HL-60 (cell line): Measurements from ENCODE around the gene ZNF618.

Experiments
- DNase-seq, 2 experiments: peaks; one replicate each; pipeline ENCODE4 v3.0.0-alpha.2; 2010 to 2020; ENCODE audit warnings: low read depth in 1 of 2, low spot score in 1 of 2
- H3K27ac ChIP-seq: fragments of 250-450 bp; sonication (Bioruptor Pico); replicated peaks from 2 replicates; pipeline ENCODE4 v1.5.1; 2020; ENCODE audit warnings: mild to moderate bottlenecking, moderate library complexity
- H3K27me3 ChIP-seq: fragments of 250-450 bp; sonication (Bioruptor Pico); 2 replicates; pipeline ENCODE4 v1.5.1; 2021; ENCODE audit warnings: mild to moderate bottlenecking, moderate library complexity; ENCODE audit not compliant: insufficient read depth, poor library complexity, severe bottlenecking
- H3K4me3 ChIP-seq: replicated peaks from 2 replicates; pipeline ENCODE4 v1.5.1; 2011; ENCODE audit warnings: mild to moderate bottlenecking, control low read depth, low read length; ENCODE audit not compliant: insufficient read depth
- CTCF ChIP-seq: IDR thresholded peaks from one replicate; pipeline ENCODE4 v1.5.1; 2011; ENCODE audit warnings: low read length, control low read depth, inconsistent platforms; ENCODE audit not compliant: insufficient read depth
- GABPA ChIP-seq: IDR thresholded peaks from 2 replicates; pipeline ENCODE4 v1.6.1; 2012; ENCODE audit warnings: low read depth
- POLR2AphosphoS5 ChIP-seq: IDR thresholded peaks from 2 replicates; pipeline ENCODE4 v1.6.1; 2012; ENCODE audit warnings: low read depth
- REST ChIP-seq: IDR thresholded peaks from 2 replicates; pipeline ENCODE4 v1.6.1; 2012; ENCODE audit warnings: low read depth; ENCODE audit not compliant: insufficient replicate concordance
- SPI1 ChIP-seq: IDR thresholded peaks from 2 replicates; pipeline ENCODE4 v1.6.1; 2012; ENCODE audit warnings: low read depth, mild to moderate bottlenecking, borderline replicate concordance

Gene ZNF618

GRCh38 chr9:114047717-114048116, 171.6 kb downstream of the ZNF618 start:
- H3K27me3 ChIP-seq = no peaks in the 10 kb centered on the region
- no peak for TF ChIP-seq CTCF
- TF ChIP-seq GABPA = no peak
- no peak for TF ChIP-seq SPI1
- TF ChIP-seq REST = no peak
- H3K27ac ChIP-seq = no peak overlapping the region
- no peak for DNase-seq
- no peak overlapping the region for H3K4me3 ChIP-seq

GRCh38 chr9:114048533-114049415, 172.7 kb downstream of the ZNF618 start:
- Histone ChIP-seq H3K27ac (no peak overlapping the region), H3K27me3 (no peaks in the 10 kb centered on the region), H3K4me3 (no peak overlapping the region)
- TF ChIP-seq CTCF (no peak), SPI1 (no peak), POLR2AphosphoS5 (no peak), REST (no peak), GABPA (no peak)
- DNase-seq = no peak

- no peak for DNase-seq
- TF ChIP-seq CTCF (no peak), SPI1 (no peak), POLR2AphosphoS5 (no peak), GABPA (no peak), REST (no peak)
- Histone ChIP-seq H3K27me3 (no peaks in the 10 kb centered on the region), H3K4me3 (no peak overlapping the region), H3K27ac (no peak overlapping the region)
Measured at GRCh38 chr9:114049441-114050225, 173.5 kb downstream of the ZNF618 start.
